OCI-LY3 (cell line): ENCODE measurements around the gene DLGAP4.

Source experiments
- H2AFZ ChIP-seq: fragments of 200-600, 300-600 bp; shearing (Covaris generic); 2 replicates; pipeline ENCODE4 v1.6.0; 2014; ENCODE audit warnings: antibody characterized with exemption, low read depth, low read length
- H3K27ac ChIP-seq: fragments of 200-600, 300-600 bp; sonication (generic); 2 replicates; pipeline ENCODE4 v1.5.1; 2014; ENCODE audit warnings: mild to moderate bottlenecking, low read length, moderate library complexity, mixed read lengths
- H3K27me3 ChIP-seq: fragments of 200-600, 300-600 bp; sonication (generic); 2 replicates; pipeline ENCODE4 v1.6.1; 2014; ENCODE audit warnings: low read depth, low read length, mixed read lengths
- H3K36me3 ChIP-seq: fragments of 200-600, 300-600 bp; sonication (generic); replicated peaks from 2 replicates; pipeline ENCODE3; 2014; ENCODE audit warnings: low read depth, low read length, mixed read lengths
- H3K4me1 ChIP-seq: fragments of 300-600, 200-600 bp; sonication (generic); 2 replicates; pipeline ENCODE4 v1.6.1; 2014; ENCODE audit warnings: low read length, mixed read lengths
- H3K4me2 ChIP-seq: fragments of 200-600, 300-600 bp; sonication (generic); 2 replicates; pipeline ENCODE4 v1.6.1; 2014; ENCODE audit warnings: low read length, mixed read lengths
- H3K4me3 ChIP-seq: fragments of 300-600, 200-600 bp; sonication (generic); 2 replicates; pipeline ENCODE4 v1.5.1; 2014; ENCODE audit warnings: antibody characterized with exemption, mild to moderate bottlenecking, low read length, moderate library complexity
- H3K79me2 ChIP-seq: fragments of 300-600, 200-600 bp; shearing (Covaris generic); 2 replicates; pipeline ENCODE4 v1.6.1; 2014; ENCODE audit warnings: mild to moderate bottlenecking, low read length, mixed read lengths
- H3K9ac ChIP-seq: fragments of 300-600, 200-600 bp; shearing (Covaris generic); 2 replicates; pipeline ENCODE4 v1.6.0; 2014; ENCODE audit warnings: mild to moderate bottlenecking, low read length, moderate library complexity
- H3K9me3 ChIP-seq: fragments of 200-600, 300-600 bp; shearing (Covaris generic); 2 replicates; pipeline ENCODE4 v1.6.1; 2014; ENCODE audit warnings: low read length, mixed read lengths; ENCODE audit not compliant: insufficient read depth
- H4K20me1 ChIP-seq: fragments of 200-600, 300-600 bp; sonication (generic); 2 replicates; pipeline ENCODE4 v1.6.1; 2016; ENCODE audit warnings: low read length, mixed read lengths; ENCODE audit not compliant: insufficient read depth
- EZH2phosphoT487 ChIP-seq: fragments of 200-600 bp; shearing (Covaris generic); IDR thresholded peaks from 2 replicates; pipeline ENCODE4 v1.6.1; 2018; ENCODE audit warnings: antibody characterized with exemption, mixed run types, low read depth
- TF ChIP-seq, protein P1 (sequence below): fragments of 200-600, 300-600 bp; sonication (generic); IDR thresholded peaks from 2 replicates; pipeline ENCODE4 v1.5.1; 2014; ENCODE audit warnings: antibody characterized with exemption, low read length, low read depth

DLGAP4 gene

GRCh38 chr20:36528176-36528874 lies 222.2 kb downstream of the DLGAP4 start:
- H3K9ac ChIP-seq, result no peak overlapping the region
- H3K27me3 ChIP-seq, result no peaks in the 10 kb centered on the region
- peaks cover 12% of the 10 kb centered on the region for H3K36me3 ChIP-seq
- no peaks in the 10 kb centered on the region; the same call in 1 of the 2 replicates for H3K4me1 ChIP-seq
- no peak overlapping the region for H3K27ac ChIP-seq
- H2AFZ ChIP-seq, result no peak overlapping the region
- H3K4me3 ChIP-seq, result no peak overlapping the region
- no peak for TF ChIP-seq EZH2phosphoT487
- TF ChIP-seq, protein P1, sequence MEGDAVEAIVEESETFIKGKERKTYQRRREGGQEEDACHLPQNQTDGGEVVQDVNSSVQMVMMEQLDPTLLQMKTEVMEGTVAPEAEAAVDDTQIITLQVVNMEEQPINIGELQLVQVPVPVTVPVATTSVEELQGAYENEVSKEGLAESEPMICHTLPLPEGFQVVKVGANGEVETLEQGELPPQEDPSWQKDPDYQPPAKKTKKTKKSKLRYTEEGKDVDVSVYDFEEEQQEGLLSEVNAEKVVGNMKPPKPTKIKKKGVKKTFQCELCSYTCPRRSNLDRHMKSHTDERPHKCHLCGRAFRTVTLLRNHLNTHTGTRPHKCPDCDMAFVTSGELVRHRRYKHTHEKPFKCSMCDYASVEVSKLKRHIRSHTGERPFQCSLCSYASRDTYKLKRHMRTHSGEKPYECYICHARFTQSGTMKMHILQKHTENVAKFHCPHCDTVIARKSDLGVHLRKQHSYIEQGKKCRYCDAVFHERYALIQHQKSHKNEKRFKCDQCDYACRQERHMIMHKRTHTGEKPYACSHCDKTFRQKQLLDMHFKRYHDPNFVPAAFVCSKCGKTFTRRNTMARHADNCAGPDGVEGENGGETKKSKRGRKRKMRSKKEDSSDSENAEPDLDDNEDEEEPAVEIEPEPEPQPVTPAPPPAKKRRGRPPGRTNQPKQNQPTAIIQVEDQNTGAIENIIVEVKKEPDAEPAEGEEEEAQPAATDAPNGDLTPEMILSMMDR, result no peak
- H4K20me1 ChIP-seq, result no peaks in the 10 kb centered on the region
- no peak overlapping the region for H3K4me2 ChIP-seq
- H3K79me2 ChIP-seq, result no peaks in the 10 kb centered on the region
- no peaks in the 10 kb centered on the region for H3K9me3 ChIP-seq

DNA sequence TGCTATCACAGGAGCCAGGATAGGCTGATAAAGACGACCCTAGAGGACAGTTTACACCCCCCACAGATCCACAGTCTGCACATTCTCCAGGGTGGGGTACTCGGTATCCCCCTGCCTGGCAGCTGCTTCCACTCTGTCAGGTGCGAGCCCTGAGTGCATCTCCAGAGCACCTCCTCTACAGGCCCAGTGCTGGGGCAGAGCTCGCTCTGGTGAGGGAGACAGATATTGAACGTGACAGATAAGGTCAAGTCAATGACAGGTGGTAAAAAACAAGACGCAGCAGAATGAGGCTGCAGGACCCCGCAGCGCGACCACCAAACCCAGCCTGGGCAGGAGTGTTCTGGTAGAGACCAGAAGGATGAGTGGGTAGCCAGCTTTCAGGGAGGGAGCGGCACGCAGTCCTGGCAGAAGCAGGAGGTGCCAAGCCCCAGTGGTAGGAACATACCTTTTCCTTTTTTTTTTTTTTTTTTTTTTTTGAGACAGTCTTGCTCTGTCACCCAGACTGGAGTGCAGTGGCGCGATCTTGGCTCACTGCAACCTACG lies 222.8 kb downstream of the DLGAP4 start:
- Histone ChIP-seq H3K27ac (no peak overlapping the region), H3K4me1 (no peaks in the 10 kb centered on the region; the same call in 1 of the 2 replicates), H3K36me3 (peaks cover 11% of the 10 kb centered on the region), H3K79me2 (no peaks in the 10 kb centered on the region), H3K4me3 (no peak overlapping the region), H3K9me3 (no peaks in the 10 kb centered on the region), H2AFZ (no peak overlapping the region), H3K9ac (no peak overlapping the region), H3K4me2 (no peak overlapping the region), H4K20me1 (no peaks in the 10 kb centered on the region), H3K27me3 (no peaks in the 10 kb centered on the region)
- no peak for TF ChIP-seq EZH2phosphoT487
- TF ChIP-seq, protein P1, result no peak

- Histone ChIP-seq H3K4me1 (no peaks in the 10 kb centered on the region; the same call in 1 of the 2 replicates), H3K79me2 (no peaks in the 10 kb centered on the region), H3K36me3 (peaks cover 4% of the 10 kb centered on the region), H4K20me1 (no peaks in the 10 kb centered on the region), H3K27me3 (no peaks in the 10 kb centered on the region), H3K4me3 (no peak overlapping the region), H3K4me2 (no peak overlapping the region), H3K9ac (no peak overlapping the region), H2AFZ (no peak overlapping the region), H3K9me3 (no peaks in the 10 kb centered on the region), H3K27ac (no peak overlapping the region)
- TF ChIP-seq, protein P1, result no peak
- TF ChIP-seq EZH2phosphoT487, result no peak
Measured at GRCh38 chr20:36532388-36532787, 226.2 kb downstream of the DLGAP4 start.

DNA sequence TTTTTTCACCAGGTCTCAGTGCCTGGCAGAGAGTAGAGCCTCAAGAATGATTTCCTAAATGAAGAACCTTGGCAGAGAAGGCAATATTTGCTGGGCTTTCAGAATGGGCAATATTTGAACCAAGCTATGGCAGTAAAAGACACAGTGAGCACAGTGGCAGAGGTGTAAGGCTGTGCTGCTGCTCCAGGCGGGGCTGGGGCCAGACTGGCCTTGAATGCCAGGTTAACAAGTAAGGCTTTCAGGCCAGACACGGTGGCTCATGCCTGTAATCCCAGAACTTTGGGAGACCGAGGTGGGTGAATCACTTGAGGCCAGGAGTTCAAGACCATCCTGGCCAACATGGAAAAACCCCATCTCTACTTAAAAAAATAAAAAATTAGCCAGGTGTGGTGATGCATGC lies 226.7 kb downstream of the DLGAP4 start:
- Histone ChIP-seq H3K9ac (no peak overlapping the region), H3K4me3 (no peak overlapping the region), H3K4me2 (no peak overlapping the region), H2AFZ (no peak overlapping the region), H3K79me2 (no peaks in the 10 kb centered on the region), H4K20me1 (no peaks in the 10 kb centered on the region), H3K9me3 (no peaks in the 10 kb centered on the region), H3K27me3 (no peaks in the 10 kb centered on the region), H3K4me1 (no peaks in the 10 kb centered on the region; the same call in 1 of the 2 replicates), H3K27ac (no peak overlapping the region), H3K36me3 (peaks cover 4% of the 10 kb centered on the region)
- TF ChIP-seq EZH2phosphoT487, result no peak
- TF ChIP-seq, protein P1, result no peak
